ENCODE data around the gene TMEM233. TPM values are rescaled to one million over a fixed set of nuclear protein-coding genes. Genes with fewer than 3 reads are reported as not detected.

Gene TMEM233
- total and polyA plus RNA-seq, 11 donors: 0.07 to 1.3 (median 0.25) TPM; not detected in 1

GRCh38 chr12:119547001-119547400 is 46.6 kb upstream of the TMEM233 start:
- DNase-seq (no peak), ATAC-seq (no peak)
- no peaks in the 10 kb centered on the region for H3K4me1 ChIP-seq
- intact Hi-C loops (cut with DNase I): loop anchor here in 9 of 10 donors (5.0 to 10.0 kb wide), 11 partner anchors 100 to 1142 kb away; partner anchors contain the start of gene SRRM4 (in 2 of the 9)
- peaks cover 0 to 6% (median 0%) of the 10 kb centered on the region in 9 donors for H3K27me3 ChIP-seq
- H3K4me3 ChIP-seq: no peak overlapping the region
- 12 to 57% (median 28%) methylated on average over 1 of the region's 1 CpG for WGBS, 4 donors
- H3K27ac ChIP-seq: no peak overlapping the region
- no peaks in the 10 kb centered on the region for H3K36me3 ChIP-seq
- no peaks in the 10 kb centered on the region for H3K9me3 ChIP-seq
- TF ChIP-seq POLR2A (IDR thresholded peaks at IDR 0.05): no peak
- no peak for TF ChIP-seq CTCF (IDR thresholded peaks at IDR 0.05)

- peaks cover 0 to 5% (median 0%) of the 10 kb centered on the region in 9 donors for H3K27me3 ChIP-seq
- no peak overlapping the region for H3K4me3 ChIP-seq
- no peaks in the 10 kb centered on the region for H3K4me1 ChIP-seq
- no peak for ATAC-seq
- no peak for DNase-seq
- H3K9me3 ChIP-seq: peaks cover 0 to 3% (median 0%) of the 10 kb centered on the region in 12 donors
- no peak for TF ChIP-seq CTCF (IDR thresholded peaks at IDR 0.05)
- no peak for TF ChIP-seq POLR2A (IDR thresholded peaks at IDR 0.05)
- intact Hi-C loops (cut with DNase I): no loop called here
- H3K36me3 ChIP-seq: no peaks in the 10 kb centered on the region
- H3K27ac ChIP-seq: no peak overlapping the region
- 35 to 54% (median 37%) methylated on average over 1 of the region's 1 CpG for WGBS, 4 donors
Observed at GRCh38 chr12:119556854-119557253, 36.7 kb upstream of the TMEM233 start.

- intact Hi-C loops (cut with DNase I): no loop called here
Observed at GRCh38 chr12:119565404-119565803, 28.2 kb upstream of the TMEM233 start.

GRCh38 chr12:119570771-119571170 is 22.8 kb upstream of the TMEM233 start:
- ATAC-seq: no peak
- H3K36me3 ChIP-seq: no peaks in the 10 kb centered on the region
- H3K4me1 ChIP-seq: no peaks in the 10 kb centered on the region
- 65 to 78% (median 70%) methylated on average over 6 of the region's 6 CpGs for WGBS, 4 donors
- no peak for TF ChIP-seq POLR2A (IDR thresholded peaks at IDR 0.05)
- TF ChIP-seq CTCF (IDR thresholded peaks at IDR 0.05): no peak
- H3K27ac ChIP-seq: no peak overlapping the region
- no peaks in the 10 kb centered on the region for H3K9me3 ChIP-seq
- H3K27me3 ChIP-seq: no peaks in the 10 kb centered on the region
- H3K4me3 ChIP-seq: no peak overlapping the region
- DNase-seq: no peak
- intact Hi-C loops (cut with DNase I): no loop called here

More at GRCh38 chr12:119565404-119565803, 28.2 kb upstream of the TMEM233 start:
- H3K9me3 ChIP-seq: no peaks in the 10 kb centered on the region
- ATAC-seq: no peak
- H3K27ac ChIP-seq: no peak overlapping the region
- H3K4me1 ChIP-seq: no peaks in the 10 kb centered on the region
- no peaks in the 10 kb centered on the region for H3K36me3 ChIP-seq
- no peak overlapping the region for H3K4me3 ChIP-seq
- WGBS, 4 donors: 88 to 100% (median 94%) methylated on average over 2 to 3 of the region's 3 CpGs
- no peak for DNase-seq
- H3K27me3 ChIP-seq: no peaks in the 10 kb centered on the region
- no peak for TF ChIP-seq POLR2A (IDR thresholded peaks at IDR 0.05)
- TF ChIP-seq CTCF (IDR thresholded peaks at IDR 0.05): no peak

Measured in heart left ventricle (tissue), 16 donors.